Mesendoderm (in vitro differentiated cells): ENCODE measurements around the gene TUBB2A.

Experiments
- DNase-seq: peaks from one replicate; pipeline ENCODE4 v3.0.0; 2013
- H2AK5ac ChIP-seq: 2 replicates; pipeline ENCODE4 v1.6.1; 2013; ENCODE audit warnings: low read length, inconsistent platforms
- H2BK120ac ChIP-seq: 2 replicates; pipeline ENCODE4 v1.6.1; 2013; ENCODE audit warnings: low read depth, mild to moderate bottlenecking, low read length, moderate library complexity, mixed read lengths
- H2BK15ac ChIP-seq: replicated peaks from 2 replicates; pipeline ENCODE4 v1.6.1; 2013; ENCODE audit warnings: low read depth, mild to moderate bottlenecking, moderate library complexity
- H2BK5ac ChIP-seq: 2 replicates; pipeline ENCODE4 v1.6.1; 2013; ENCODE audit warnings: low read length, inconsistent platforms
- H3K18ac ChIP-seq: 2 replicates; pipeline ENCODE4 v1.6.1; 2013; ENCODE audit warnings: mild to moderate bottlenecking, low read length, mixed read lengths
- H3K23ac ChIP-seq: one replicate; pipeline ENCODE4 v1.6.1; 2013; ENCODE audit warnings: low read length
- H3K27ac ChIP-seq: 2 replicates; pipeline ENCODE4 v1.5.1; 2013; ENCODE audit warnings: low read depth, mild to moderate bottlenecking, inconsistent platforms, low read length, moderate library complexity
- H3K27me3 ChIP-seq: 2 replicates; pipeline ENCODE4 v1.6.1; 2013; ENCODE audit warnings: low read length, control low read depth, mild to moderate bottlenecking, inconsistent platforms; ENCODE audit not compliant: insufficient read depth, poor library complexity
- H3K36me3 ChIP-seq: 2 replicates; pipeline ENCODE4 v1.6.1; 2013; ENCODE audit warnings: low read length, inconsistent platforms; ENCODE audit not compliant: control insufficient read depth, insufficient read depth
- H3K4ac ChIP-seq: one replicate; pipeline ENCODE4 v1.6.1; 2013; ENCODE audit warnings: low read depth, mild to moderate bottlenecking, low read length, moderate library complexity
- H3K4me1 ChIP-seq: 2 replicates; pipeline ENCODE4 v1.6.1; 2013; ENCODE audit warnings: low read depth, low read length, inconsistent platforms; ENCODE audit not compliant: control insufficient read depth
- H3K4me2 ChIP-seq: 2 replicates; pipeline ENCODE4 v1.6.1; 2013; ENCODE audit warnings: low read length
- H3K4me3 ChIP-seq: 2 replicates; pipeline ENCODE4 v1.5.1; 2013; ENCODE audit warnings: mild to moderate bottlenecking, low read length
- H3K56ac ChIP-seq: one replicate; pipeline ENCODE4 v1.6.1; 2013; ENCODE audit warnings: low read length
- H3K79me1 ChIP-seq: 2 replicates; pipeline ENCODE4 v1.6.1; 2013; ENCODE audit warnings: low read length, inconsistent platforms
- H3K79me2 ChIP-seq: 2 replicates; pipeline ENCODE4 v1.6.1; 2013; ENCODE audit warnings: mild to moderate bottlenecking, low read length; ENCODE audit not compliant: control insufficient read depth, insufficient read depth
- H3K9ac ChIP-seq: 2 replicates; pipeline ENCODE4 v1.6.1; 2013; ENCODE audit warnings: low read length, inconsistent platforms
- H4K5ac ChIP-seq: one replicate; pipeline ENCODE4 v1.6.1; 2013; ENCODE audit warnings: low read length
- H4K8ac ChIP-seq: one replicate; pipeline ENCODE4 v1.6.1; 2013; ENCODE audit warnings: low read depth, mild to moderate bottlenecking, control low read depth, low read length, moderate library complexity
- WGBS: extraction: QIAGEN DNeasy Blood & Tissue Kit; methylation state at CpG from one replicate; pipeline ENCODE4 v1.1.7; 2013; ENCODE audit warnings: low lambda C conversion rate, missing lambda C conversion rate; ENCODE audit not compliant: insufficient coverage; ENCODE audit errors: extremely low coverage; 5-methylcytosine and 5-hydroxymethylcytosine counted together

The TUBB2A gene

GRCh38 chr6:3108746-3109414 is 48.5 kb downstream of the TUBB2A start:
- peaks cover 6% of the 10 kb centered on the region for H3K36me3 ChIP-seq
- no peak overlapping the region for H2BK15ac ChIP-seq
- H3K18ac ChIP-seq: no peak overlapping the region
- no peak overlapping the region for H3K4me3 ChIP-seq
- H3K56ac ChIP-seq: no peak overlapping the region
- no peak overlapping the region for H3K4ac ChIP-seq
- no peak overlapping the region for H4K8ac ChIP-seq
- H3K4me2 ChIP-seq: no peak overlapping the region
- no peaks in the 10 kb centered on the region for H3K4me1 ChIP-seq
- DNase-seq: no peak
- no peak overlapping the region for H3K9ac ChIP-seq
- H3K79me2 ChIP-seq: no peaks in the 10 kb centered on the region
- no peak overlapping the region for H2AK5ac ChIP-seq
- no peak overlapping the region for H3K23ac ChIP-seq
- no peaks in the 10 kb centered on the region for H3K27me3 ChIP-seq
- WGBS: no CpG with 5 or more reads among the region's 10 CpGs
- H2BK5ac ChIP-seq: no peak overlapping the region
- H2BK120ac ChIP-seq: no peak overlapping the region
- H4K5ac ChIP-seq: no peak overlapping the region
- H3K27ac ChIP-seq: no peak overlapping the region
- no peaks in the 10 kb centered on the region for H3K79me1 ChIP-seq
